Ishikawa (cell line): ENCODE data around the gene HTRA3.

Experiments
- CEBPB ChIP-seq: IDR thresholded peaks from 2 replicates; pipeline ENCODE4 v1.6.1; 2012
- CREB1 ChIP-seq: IDR thresholded peaks from 2 replicates; pipeline ENCODE4 v1.6.1; 2012; ENCODE audit warnings: low read depth
- EP300 ChIP-seq: IDR thresholded peaks from 2 replicates; pipeline ENCODE4 v1.6.1; 2012; ENCODE audit warnings: borderline replicate concordance
- FOXM1 ChIP-seq: IDR thresholded peaks from 2 replicates; pipeline ENCODE4 v1.6.1; 2012; ENCODE audit warnings: low read depth, borderline replicate concordance
- NFIC ChIP-seq: IDR thresholded peaks from 2 replicates; pipeline ENCODE4 v1.6.1; 2012
- RAD21 ChIP-seq: IDR thresholded peaks from 2 replicates; pipeline ENCODE4 v1.6.1; 2012; ENCODE audit warnings: low read depth
- TAF1 ChIP-seq: IDR thresholded peaks from 2 replicates; pipeline ENCODE4 v1.6.1; 2012; ENCODE audit warnings: low read depth, mild to moderate bottlenecking
- TCF12 ChIP-seq: IDR thresholded peaks from 2 replicates; pipeline ENCODE4 v1.6.1; 2012; ENCODE audit warnings: low read depth
- TEAD4 ChIP-seq: IDR thresholded peaks from 2 replicates; pipeline ENCODE4 v1.6.1; 2012
- USF1 ChIP-seq: IDR thresholded peaks from 2 replicates; pipeline ENCODE4 v1.6.1; 2012
- YY1 ChIP-seq: IDR thresholded peaks from 2 replicates; pipeline ENCODE4 v1.6.1; 2012; ENCODE audit warnings: low read depth
- ZBTB7A ChIP-seq: IDR thresholded peaks from 2 replicates; pipeline ENCODE4 v1.6.1; 2012; ENCODE audit warnings: low read depth
- TF ChIP-seq, protein P1 (sequence below): IDR thresholded peaks from 2 replicates; pipeline ENCODE4 v1.6.1; 2012
- TF ChIP-seq, protein P2 (sequence below): IDR thresholded peaks from 2 replicates; pipeline ENCODE4 v1.6.1; 2012; ENCODE audit warnings: low read depth, mild to moderate bottlenecking

GRCh38 chr4:8312069-8312445, 42.5 kb downstream of the HTRA3 start:
- TF ChIP-seq ZBTB7A, result no peak
- no peak for TF ChIP-seq TAF1
- TF ChIP-seq, protein P1, sequence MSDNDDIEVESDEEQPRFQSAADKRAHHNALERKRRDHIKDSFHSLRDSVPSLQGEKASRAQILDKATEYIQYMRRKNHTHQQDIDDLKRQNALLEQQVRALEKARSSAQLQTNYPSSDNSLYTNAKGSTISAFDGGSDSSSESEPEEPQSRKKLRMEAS, result no peak
- TF ChIP-seq EP300, result no peak
- TF ChIP-seq TCF12, result no peak
- TF ChIP-seq, protein P2, sequence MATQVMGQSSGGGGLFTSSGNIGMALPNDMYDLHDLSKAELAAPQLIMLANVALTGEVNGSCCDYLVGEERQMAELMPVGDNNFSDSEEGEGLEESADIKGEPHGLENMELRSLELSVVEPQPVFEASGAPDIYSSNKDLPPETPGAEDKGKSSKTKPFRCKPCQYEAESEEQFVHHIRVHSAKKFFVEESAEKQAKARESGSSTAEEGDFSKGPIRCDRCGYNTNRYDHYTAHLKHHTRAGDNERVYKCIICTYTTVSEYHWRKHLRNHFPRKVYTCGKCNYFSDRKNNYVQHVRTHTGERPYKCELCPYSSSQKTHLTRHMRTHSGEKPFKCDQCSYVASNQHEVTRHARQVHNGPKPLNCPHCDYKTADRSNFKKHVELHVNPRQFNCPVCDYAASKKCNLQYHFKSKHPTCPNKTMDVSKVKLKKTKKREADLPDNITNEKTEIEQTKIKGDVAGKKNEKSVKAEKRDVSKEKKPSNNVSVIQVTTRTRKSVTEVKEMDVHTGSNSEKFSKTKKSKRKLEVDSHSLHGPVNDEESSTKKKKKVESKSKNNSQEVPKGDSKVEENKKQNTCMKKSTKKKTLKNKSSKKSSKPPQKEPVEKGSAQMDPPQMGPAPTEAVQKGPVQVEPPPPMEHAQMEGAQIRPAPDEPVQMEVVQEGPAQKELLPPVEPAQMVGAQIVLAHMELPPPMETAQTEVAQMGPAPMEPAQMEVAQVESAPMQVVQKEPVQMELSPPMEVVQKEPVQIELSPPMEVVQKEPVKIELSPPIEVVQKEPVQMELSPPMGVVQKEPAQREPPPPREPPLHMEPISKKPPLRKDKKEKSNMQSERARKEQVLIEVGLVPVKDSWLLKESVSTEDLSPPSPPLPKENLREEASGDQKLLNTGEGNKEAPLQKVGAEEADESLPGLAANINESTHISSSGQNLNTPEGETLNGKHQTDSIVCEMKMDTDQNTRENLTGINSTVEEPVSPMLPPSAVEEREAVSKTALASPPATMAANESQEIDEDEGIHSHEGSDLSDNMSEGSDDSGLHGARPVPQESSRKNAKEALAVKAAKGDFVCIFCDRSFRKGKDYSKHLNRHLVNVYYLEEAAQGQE, result no peak
- no peak for TF ChIP-seq YY1
- no peak for TF ChIP-seq USF1
- TF ChIP-seq CEBPB, result no peak
- TF ChIP-seq TEAD4, result no peak
- TF ChIP-seq CREB1, result no peak
- TF ChIP-seq FOXM1, result no peak
- no peak for TF ChIP-seq RAD21
- no peak for TF ChIP-seq NFIC
